Activated CD4-positive, alpha-beta memory T cell treated with anti-CD3 and anti-CD28 coated beads, Interleukin-2, amount 10 ng/mL, durations not matched to agents 7 days and 5 days (primary cell): Measurements from ENCODE around the gene LEMD3. TPM values are rescaled to one million over a fixed set of nuclear protein-coding genes. Genes with fewer than 3 reads are reported as not detected.
"Not testable (repeated sequence)": the region's sequence is repeated elsewhere in the genome, so short reads cannot be mapped to it uniquely, and the experiment has no call there.

Experiments
- CTCF ChIA-PET: fragments of 350-600 bp; sonication (Branson Sonifier 250); formaldehyde crosslinking; loops from one replicate; lab custom pipeline; 2021; ENCODE audit warnings: antibody characterized with exemption, inconsistent platforms; lab: Charles Lee
- POLR2A ChIA-PET: fragments of 350-600 bp; sonication (Branson Sonifier 250); formaldehyde crosslinking; loops from one replicate; lab custom pipeline; 2021; ENCODE audit warnings: antibody characterized with exemption; lab: Charles Lee
- DNase-seq: peaks from one replicate; pipeline ENCODE4 v3.0.0-alpha.2; 2020
- H3K27ac Mint-ChIP-seq: one replicate; pipeline ENCODE4 v1.8.0; 2021; ENCODE audit warnings: mild to moderate bottlenecking, mixed read lengths
- H3K27me3 Mint-ChIP-seq: one replicate; pipeline ENCODE4 v1.8.0; 2021; ENCODE audit warnings: mixed read lengths
- H3K36me3 Mint-ChIP-seq: one replicate; pipeline ENCODE4 v1.8.0; 2021; ENCODE audit warnings: low read depth, mixed read lengths
- H3K4me1 Mint-ChIP-seq: one replicate; pipeline ENCODE4 v1.8.0; 2021; ENCODE audit warnings: mixed read lengths
- H3K4me3 Mint-ChIP-seq: one replicate; pipeline ENCODE4 v1.8.0; 2021; ENCODE audit warnings: mild to moderate bottlenecking, mixed read lengths
- H3K9me3 Mint-ChIP-seq: one replicate; pipeline ENCODE4 v1.8.0; 2021; ENCODE audit warnings: mixed read lengths
- total RNA-seq, 2 experiments: library from RNA; stranded (reverse); gene quantifications; one replicate each; pipeline ENCODE4 v1.2.3, GENCODE V29; 2021

LEMD3 gene
- total RNA-seq, 2 experiments from 2014 or later: 32.0 to 35.4 TPM

GRCh38 chr12:65276916-65277530, 107.6 kb downstream of the LEMD3 start:
- POLR2A ChIA-PET: no interaction called here
- CTCF ChIA-PET: no interaction called here

GRCh38 chr12:65277994-65278575, 108.7 kb downstream of the LEMD3 start:
- DNase-seq: no peak

More at GRCh38 chr12:65276916-65277530, 107.6 kb downstream of the LEMD3 start:
- Mint-ChIP-seq H3K27me3 (peaks cover 63% of the 10 kb centered on the region), H3K4me1 (peaks cover 4% of the 10 kb centered on the region), H3K9me3 (no peaks in the 10 kb centered on the region), H3K27ac (no peak overlapping the region), H3K4me3 (no peak overlapping the region), H3K36me3 (no peaks in the 10 kb centered on the region)
- DNase-seq: no peak

DNA sequence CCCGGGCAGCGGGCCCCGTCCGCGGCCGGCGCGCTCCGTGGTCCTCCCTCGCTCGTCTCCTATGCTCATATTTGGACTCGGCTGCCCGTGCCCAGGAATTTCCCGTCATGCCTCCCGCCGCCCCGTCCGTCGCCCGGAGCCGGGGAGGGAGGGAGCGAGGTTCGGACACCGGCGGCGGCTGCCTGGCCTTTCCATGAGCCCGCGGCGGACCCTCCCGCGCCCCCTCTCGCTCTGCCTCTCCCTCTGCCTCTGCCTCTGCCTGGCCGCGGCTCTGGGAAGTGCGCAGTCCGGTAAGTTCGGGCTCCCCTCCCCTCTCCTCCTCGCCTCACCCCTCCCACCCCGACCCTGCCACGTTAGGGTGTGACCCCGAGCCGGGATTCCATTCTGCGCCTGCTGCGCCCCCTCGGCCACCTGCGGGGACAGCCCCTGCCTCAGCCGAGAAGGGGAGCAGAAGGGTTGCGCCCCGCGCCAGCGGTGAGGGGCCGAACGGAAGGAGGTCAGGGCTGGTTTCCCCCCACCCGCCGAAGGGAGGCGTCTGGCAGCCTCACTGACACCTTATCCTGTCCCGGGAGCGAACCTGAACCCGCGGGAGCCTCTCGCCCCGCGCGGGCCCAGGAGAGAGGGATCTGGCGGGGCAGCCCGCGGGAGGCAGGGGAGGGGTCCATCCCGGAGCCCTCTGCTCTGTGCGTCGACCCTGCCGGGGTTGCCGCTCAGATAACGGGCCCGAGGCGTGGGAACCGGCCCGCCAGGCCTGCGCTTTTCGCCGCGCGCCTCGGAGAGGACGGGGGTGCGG, 109.4 kb downstream of the LEMD3 start, which contains the start of gene MSRB3:
TSS of gene MSRB3 (plus strand) at position 108 of the 793 bp plus-strand sequence. CDS start 29,897 bp downstream, outside the sequence.
- peak; percentile 21 for DNase-seq
- Mint-ChIP-seq H3K27me3 (peaks cover 68% of the 10 kb centered on the region), H3K36me3 (no peaks in the 10 kb centered on the region), H3K4me1 (peaks cover 4% of the 10 kb centered on the region), H3K9me3 (no peaks in the 10 kb centered on the region), H3K4me3 (peak within 1 kb of the TSS; percentile 48), H3K27ac (no peak within 1 kb of the TSS)
- ChIA-PET POLR2A (no interaction called here), CTCF (interaction anchor here (1.5 kb wide), 1 partner anchor 23 kb away, joined by 3 read pairs; no protein-coding TSS in a partner anchor)

More at GRCh38 chr12:65277994-65278575, 108.7 kb downstream of the LEMD3 start:
- Mint-ChIP-seq H3K4me1 (peaks cover 4% of the 10 kb centered on the region), H3K27ac (no peak overlapping the region), H3K27me3 (peaks cover 68% of the 10 kb centered on the region), H3K9me3 (no peaks in the 10 kb centered on the region), H3K4me3 (peak overlapping the region; percentile 19), H3K36me3 (no peaks in the 10 kb centered on the region)
- CTCF ChIA-PET: no interaction called here
- POLR2A ChIA-PET: no interaction called here

DNA sequence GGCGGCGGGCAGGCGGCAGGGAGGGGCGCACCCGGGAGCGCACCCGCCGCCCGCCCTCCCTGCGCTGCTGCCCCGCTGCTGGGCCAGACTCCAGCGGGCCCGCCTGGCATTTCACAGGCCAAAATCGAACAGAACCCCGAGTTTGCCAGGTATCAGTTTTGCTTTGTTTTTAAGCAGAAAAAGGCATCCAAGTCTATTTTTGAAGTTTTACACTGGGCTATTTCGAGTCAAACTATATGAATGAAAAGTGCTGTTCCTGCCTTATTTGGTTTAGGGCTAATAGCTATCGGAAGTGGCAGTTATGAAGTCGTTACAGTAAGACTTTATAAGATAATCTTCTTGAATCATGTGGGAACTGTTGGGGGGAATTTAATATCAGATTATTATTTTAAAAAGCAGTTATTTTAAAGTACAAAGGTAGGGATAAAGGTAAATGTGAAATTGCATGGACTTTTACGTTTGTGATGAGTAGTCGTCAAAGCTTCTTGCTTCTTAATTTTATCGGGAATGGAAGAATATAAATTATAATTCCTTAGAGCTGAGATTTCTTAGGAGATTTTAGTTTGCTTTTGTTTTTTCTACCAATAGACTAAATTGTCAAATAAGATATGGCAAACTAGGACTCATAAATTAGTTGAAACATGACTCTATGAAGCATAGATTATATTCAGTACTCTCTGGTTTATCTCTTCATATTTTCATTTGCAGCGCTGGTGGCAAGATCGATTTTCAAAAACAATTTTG, 110.2 kb downstream of the LEMD3 start:
- no peaks in the 10 kb centered on the region for H3K36me3 Mint-ChIP-seq
- no peaks in the 10 kb centered on the region for H3K9me3 Mint-ChIP-seq
- peaks cover 63% of the 10 kb centered on the region for H3K27me3 Mint-ChIP-seq
- DNase-seq: no peak
- H3K4me1 Mint-ChIP-seq: peaks cover 4% of the 10 kb centered on the region
- no peak overlapping the region for H3K27ac Mint-ChIP-seq
- peak overlapping the region; percentile 48 for H3K4me3 Mint-ChIP-seq
- POLR2A ChIA-PET: no interaction called here
- CTCF ChIA-PET: interaction anchor here (1.5 kb wide), 1 partner anchor 23 kb away, joined by 3 read pairs; no protein-coding TSS in a partner anchor

DNA sequence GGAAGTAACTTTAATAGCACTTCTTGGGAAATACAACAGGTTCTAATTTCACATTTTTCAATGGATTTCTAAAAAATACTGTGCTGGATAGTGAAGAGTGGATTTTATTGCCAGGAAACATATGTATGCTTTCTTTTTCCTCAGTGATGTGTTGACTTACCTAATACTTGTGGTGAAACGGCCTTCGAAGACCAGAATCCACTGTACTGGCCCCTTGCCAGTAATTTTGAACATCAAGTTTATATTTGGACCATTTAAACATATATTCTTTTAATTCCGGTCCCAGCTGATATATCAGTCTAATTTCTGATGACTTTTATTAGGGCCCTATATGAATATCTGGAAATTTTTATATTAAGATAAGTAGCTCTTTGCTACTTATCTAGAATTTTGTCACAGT, 110.9 kb downstream of the LEMD3 start:
- ChIA-PET POLR2A (no interaction called here), CTCF (interaction anchor here (1.5 kb wide), 1 partner anchor 22 kb away, joined by 3 read pairs; no protein-coding TSS in a partner anchor)
- Mint-ChIP-seq H3K27me3 (peaks cover 58% of the 10 kb centered on the region), H3K36me3 (no peaks in the 10 kb centered on the region), H3K4me3 (no peak overlapping the region), H3K4me1 (peaks cover 4% of the 10 kb centered on the region), H3K9me3 (no peaks in the 10 kb centered on the region), H3K27ac (no peak overlapping the region)
- no peak for DNase-seq

- peaks cover 3% of the 10 kb centered on the region for H3K4me1 Mint-ChIP-seq
- POLR2A ChIA-PET: no interaction called here
- peaks cover 42% of the 10 kb centered on the region for H3K27me3 Mint-ChIP-seq
- H3K27ac Mint-ChIP-seq: no peak overlapping the region
- H3K4me3 Mint-ChIP-seq: no peak overlapping the region
- H3K36me3 Mint-ChIP-seq: no peaks in the 10 kb centered on the region
- CTCF ChIA-PET: no interaction called here
- no peaks in the 10 kb centered on the region for H3K9me3 Mint-ChIP-seq
- no peak for DNase-seq
These were observed 113.5 kb downstream of the LEMD3 start for GRCh38 chr12:65282840-65283239.

DNA sequence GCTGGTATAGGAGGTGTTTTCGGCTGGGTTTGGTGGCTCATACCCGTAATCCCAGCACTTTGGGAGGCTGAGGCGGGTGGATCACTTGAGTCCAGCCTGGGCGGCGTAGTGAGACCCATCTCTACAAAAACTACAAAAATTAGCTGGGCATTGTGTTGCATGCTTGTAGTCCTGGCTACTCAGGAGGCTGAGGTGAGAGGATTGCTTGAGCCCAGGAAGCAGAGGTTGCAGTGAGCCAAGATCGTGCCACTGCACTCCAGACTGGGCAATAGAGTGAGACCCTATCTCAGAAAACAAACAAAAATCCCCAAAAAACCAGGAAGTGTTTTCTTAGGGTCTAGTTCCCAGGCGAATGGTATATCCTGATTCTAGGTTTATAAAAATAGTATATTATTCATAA, 116.1 kb downstream of the LEMD3 start:
- H3K9me3 Mint-ChIP-seq, H3K36me3 Mint-ChIP-seq, POLR2A ChIA-PET, DNase-seq, CTCF ChIA-PET, H3K27ac Mint-ChIP-seq, H3K4me1 Mint-ChIP-seq, H3K4me3 Mint-ChIP-seq: not testable (repeated sequence)
- H3K27me3 Mint-ChIP-seq: peaks cover 29% of the 10 kb centered on the region

DNA sequence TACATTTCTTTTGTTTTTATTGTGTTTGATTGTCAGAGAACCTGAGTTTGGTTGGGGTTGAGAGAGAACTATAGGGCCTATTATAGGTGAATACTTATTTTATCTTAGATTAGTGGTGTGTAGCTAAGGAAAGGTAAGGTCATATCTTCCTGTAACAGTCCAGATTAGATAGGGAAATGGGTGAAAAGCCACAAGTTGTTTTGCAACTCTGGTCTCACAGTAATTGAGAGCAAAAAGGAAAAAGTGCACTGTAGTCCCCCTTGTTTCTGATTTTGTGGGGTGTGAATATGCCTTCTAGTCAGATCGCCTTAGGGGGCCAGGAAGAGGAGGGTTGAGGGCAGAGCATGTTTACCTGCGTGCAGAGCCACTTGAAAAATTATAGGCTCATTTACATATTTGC, 118.0 kb downstream of the LEMD3 start:
- Mint-ChIP-seq H3K4me1 (no peaks in the 10 kb centered on the region), H3K4me3 (no peak overlapping the region), H3K9me3 (no peaks in the 10 kb centered on the region), H3K27ac (no peak overlapping the region), H3K27me3 (peaks cover 21% of the 10 kb centered on the region), H3K36me3 (no peaks in the 10 kb centered on the region)
- ChIA-PET POLR2A (no interaction called here), CTCF (interaction anchor here (0.6 kb wide), 2 partner anchors 48 to 916 kb away, joined by 3 to 4 read pairs; no protein-coding TSS in a partner anchor)
- no peak for DNase-seq

DNA sequence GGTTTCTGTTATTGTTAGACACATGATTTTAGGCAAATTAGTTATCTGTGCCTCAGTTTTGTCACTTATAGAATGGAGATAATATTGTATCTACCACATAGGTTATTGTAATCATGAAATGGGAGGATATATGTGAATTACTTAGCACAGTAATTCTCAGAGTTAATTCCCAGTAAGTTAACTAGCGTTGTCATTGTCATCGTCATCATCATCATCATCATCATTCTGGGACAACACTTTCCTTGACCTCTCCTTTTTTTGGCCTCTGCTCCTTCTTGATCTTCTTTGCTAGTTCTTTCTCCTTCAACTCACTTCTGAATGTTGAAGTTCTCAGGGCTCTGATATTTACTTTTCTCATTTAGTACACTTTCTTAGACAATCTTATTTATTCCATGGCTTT, 122.9 kb downstream of the LEMD3 start:
- ChIA-PET POLR2A (no interaction called here), CTCF (no interaction called here)
- Mint-ChIP-seq H3K27ac (no peak overlapping the region), H3K36me3 (no peaks in the 10 kb centered on the region), H3K9me3 (no peaks in the 10 kb centered on the region), H3K4me1 (no peaks in the 10 kb centered on the region), H3K27me3 (peaks cover 16% of the 10 kb centered on the region), H3K4me3 (no peak overlapping the region)
- DNase-seq: no peak

- Mint-ChIP-seq H3K9me3 (no peaks in the 10 kb centered on the region), H3K4me3 (no peak overlapping the region), H3K4me1 (no peaks in the 10 kb centered on the region), H3K27ac (no peak overlapping the region), H3K27me3 (peaks cover 15% of the 10 kb centered on the region), H3K36me3 (no peaks in the 10 kb centered on the region)
- ChIA-PET POLR2A (no interaction called here), CTCF (no interaction called here)
- DNase-seq: no peak
These were observed 124.4 kb downstream of the LEMD3 start for GRCh38 chr12:65293735-65294134.

- no peaks in the 10 kb centered on the region for H3K9me3 Mint-ChIP-seq
- peaks cover 18% of the 10 kb centered on the region for H3K27me3 Mint-ChIP-seq
- H3K4me1 Mint-ChIP-seq: no peaks in the 10 kb centered on the region
- POLR2A ChIA-PET: no interaction called here
- no peak overlapping the region for H3K27ac Mint-ChIP-seq
- H3K4me3 Mint-ChIP-seq: no peak overlapping the region
- CTCF ChIA-PET: no interaction called here
- H3K36me3 Mint-ChIP-seq: no peaks in the 10 kb centered on the region
- DNase-seq: no peak
These were observed 125.4 kb downstream of the LEMD3 start for GRCh38 chr12:65294641-65295262.

GRCh38 chr12:65296508-65297265, 127.3 kb downstream of the LEMD3 start:
- Mint-ChIP-seq H3K4me3 (no peak overlapping the region), H3K27me3 (peaks cover 16% of the 10 kb centered on the region), H3K4me1 (no peaks in the 10 kb centered on the region), H3K9me3 (no peaks in the 10 kb centered on the region), H3K36me3 (no peaks in the 10 kb centered on the region), H3K27ac (no peak overlapping the region)
- DNase-seq: no peak
- ChIA-PET POLR2A (no interaction called here), CTCF (no interaction called here)
